Fibroblast of the aortic adventitia (primary cell): ENCODE data around the gene TMEM240. TPM values are rescaled to one million over a fixed set of nuclear protein-coding genes. Genes with fewer than 3 reads are reported as not detected.
"Not testable (repeated sequence)": the region's sequence is repeated elsewhere in the genome, so short reads cannot be mapped to it uniquely, and the experiment has no call there.

ENCODE experiments used
- DNase-seq: peaks from one replicate; pipeline ENCODE4 v3.0.0-alpha.2; 2010; ENCODE audit warnings: low read depth
- H3K4me3 ChIP-seq: 2 replicates; pipeline ENCODE4 v1.5.1; 2011; ENCODE audit warnings: low read depth, mild to moderate bottlenecking, control low read depth, low read length, moderate library complexity
- CTCF ChIP-seq: IDR thresholded peaks from 2 replicates; pipeline ENCODE4 v1.5.1; 2011; ENCODE audit warnings: mild to moderate bottlenecking, low read length, control low read depth, inconsistent platforms; ENCODE audit not compliant: insufficient read depth
- total RNA-seq: library from RNA; depleted of rRNA; stranded (reverse); fragments of >200 nt; gene quantifications from 2 replicates; pipeline ENCODE4 v1.2.3, GENCODE V29; 2012; ENCODE audit warnings: low replicate concordance

Gene TMEM240
- total RNA-seq, 1 donor = 3.6 TPM

GRCh38 chr1:1528301-1529267 lies 11.8 kb downstream of the TMEM240 start:
- DNase-seq = no peak
- no peak for TF ChIP-seq CTCF

GRCh38 chr1:1527092-1527816 lies 13.2 kb downstream of the TMEM240 start:
- DNase-seq = no peak
- TF ChIP-seq CTCF = no peak
- no peak overlapping the region for H3K4me3 ChIP-seq

More at GRCh38 chr1:1528301-1529267, 11.8 kb downstream of the TMEM240 start:
- no peak overlapping the region for H3K4me3 ChIP-seq

- not testable (repeated sequence) for DNase-seq, H3K4me3 ChIP-seq
These were observed 13.9 kb downstream of the TMEM240 start for GRCh38 chr1:1526476-1526875.

DNA sequence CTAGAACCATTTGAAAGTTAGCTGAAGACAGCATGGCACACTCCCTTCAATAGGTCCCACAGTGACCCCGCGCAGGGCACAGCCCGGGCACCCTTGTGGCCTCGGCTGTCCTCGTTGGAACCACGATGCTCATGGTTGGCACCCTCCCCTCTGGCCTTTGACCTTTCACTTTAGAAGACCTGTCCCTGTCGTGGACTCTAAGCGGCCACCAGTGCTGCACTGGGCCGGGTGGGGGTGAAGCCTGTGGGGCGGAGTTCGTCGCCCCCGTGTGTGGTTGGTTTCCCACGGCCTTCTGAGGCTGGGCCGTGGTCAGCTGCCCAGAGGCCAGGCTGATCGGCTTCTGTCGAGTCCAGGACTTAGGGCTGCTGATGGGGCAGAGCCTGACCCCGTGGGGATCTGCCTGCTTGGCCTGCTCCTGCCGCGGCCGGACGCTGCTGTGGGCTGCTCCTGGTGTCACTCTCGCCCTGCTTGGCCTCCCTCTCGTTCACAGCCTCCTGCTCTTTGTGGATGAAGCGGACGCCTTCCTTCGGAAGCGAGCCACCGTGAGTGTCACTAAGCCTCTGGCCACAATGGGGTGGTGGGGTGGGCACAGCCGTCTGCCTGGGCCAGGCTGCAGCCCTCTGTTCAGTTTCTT lies 15.6 kb downstream of the TMEM240 start:
- H3K4me3 ChIP-seq, DNase-seq: not testable (repeated sequence)

DNA sequence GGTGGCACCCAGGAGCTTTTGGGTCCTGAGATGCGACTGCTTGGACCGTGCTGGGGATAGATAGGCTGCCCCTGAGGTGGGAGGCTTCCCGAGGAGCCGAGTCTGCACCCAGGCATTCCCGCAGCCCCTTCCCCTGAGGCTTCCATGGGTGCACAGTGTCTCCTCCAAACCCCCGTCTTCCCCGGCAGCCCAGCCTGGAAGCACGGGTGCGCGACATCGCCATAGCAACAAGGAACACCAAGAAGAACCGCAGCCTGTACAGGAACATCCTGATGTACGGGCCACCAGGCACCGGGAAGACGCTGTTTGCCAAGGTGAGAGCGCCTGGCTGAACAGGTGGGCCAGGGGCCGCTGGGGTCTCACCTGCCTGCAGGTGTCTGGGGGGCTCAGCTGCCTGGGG lies 16.8 kb downstream of the TMEM240 start:
- DNase-seq, H3K4me3 ChIP-seq: not testable (repeated sequence)

GRCh38 chr1:1523226-1523625 lies 17.2 kb downstream of the TMEM240 start:
- not testable (repeated sequence) for DNase-seq, H3K4me3 ChIP-seq

DNA sequence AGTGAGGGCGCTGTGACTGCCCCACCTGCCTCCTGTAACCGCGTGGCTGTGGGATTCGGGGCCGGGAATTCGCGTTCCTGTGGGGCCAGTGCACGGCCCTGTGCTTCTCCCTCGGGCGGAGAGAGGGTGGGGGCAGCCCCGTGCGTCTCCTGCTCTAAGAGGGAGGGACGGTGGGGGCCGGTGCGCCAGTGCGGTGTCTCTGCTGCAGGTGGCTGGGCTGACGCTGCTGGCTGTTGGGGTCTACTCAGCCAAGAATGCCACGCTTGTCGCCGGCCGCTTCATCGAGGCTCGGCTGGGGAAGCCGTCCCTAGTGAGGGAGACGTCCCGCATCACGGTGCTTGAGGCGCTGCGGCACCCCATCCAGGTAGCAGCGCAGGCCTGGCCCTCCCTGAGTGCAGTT lies 17.9 kb downstream of the TMEM240 start:
- DNase-seq, H3K4me3 ChIP-seq: not testable (repeated sequence)

- no peak overlapping the region for H3K4me3 ChIP-seq
- no peak for DNase-seq
- no peak for TF ChIP-seq CTCF
These were observed 19.1 kb downstream of the TMEM240 start for GRCh38 chr1:1521331-1521730.

GRCh38 chr1:1519805-1520505 lies 20.5 kb downstream of the TMEM240 start:
- H3K4me3 ChIP-seq, DNase-seq: not testable (repeated sequence)

- not testable (repeated sequence) for H3K4me3 ChIP-seq, DNase-seq
These were observed 21.8 kb downstream of the TMEM240 start for GRCh38 chr1:1518621-1519007.
